HG02981 (cell line): Measurements from ENCODE around the gene KRT4.

Experiments
- ATAC-seq: cut with Tn5 transposase; IDR thresholded peaks from one replicate; pipeline ENCODE4 v1.9.1; 2021; ENCODE audit warnings: mild to moderate bottlenecking, moderate library complexity; ENCODE audit not compliant: unreplicated experiment

Gene KRT4

GRCh38 chr12:52822771-52823510 lies 9.0 kb upstream of the KRT4 start:
- no peak for ATAC-seq

- ATAC-seq = no peak
Measured at GRCh38 chr12:52821826-52822660, 8.1 kb upstream of the KRT4 start.

GRCh38 chr12:52821071-52821730 lies 7.3 kb upstream of the KRT4 start:
- ATAC-seq = no peak

- no peak for ATAC-seq
Measured at GRCh38 chr12:52820521-52820920, 6.6 kb upstream of the KRT4 start.

- ATAC-seq = no peak
Measured at GRCh38 chr12:52819731-52820510, 6.0 kb upstream of the KRT4 start.

GRCh38 chr12:52818887-52819420 lies 5.0 kb upstream of the KRT4 start:
- no peak for ATAC-seq

GRCh38 chr12:52818388-52818787 lies 4.5 kb upstream of the KRT4 start:
- ATAC-seq = no peak

- ATAC-seq = no peak
Measured at GRCh38 chr12:52817699-52818238, 3.9 kb upstream of the KRT4 start.

GRCh38 chr12:52817003-52817698 lies 3.2 kb upstream of the KRT4 start:
- no peak for ATAC-seq

- no peak for ATAC-seq
Measured at GRCh38 chr12:52815676-52816588, 2.0 kb upstream of the KRT4 start.

GRCh38 chr12:52815161-52815560 lies 1.2 kb upstream of the KRT4 start:
- no peak for ATAC-seq

GRCh38 chr12:52814710-52815155 lies 817 bp upstream of the KRT4 start:
- no peak for ATAC-seq

- no peak for ATAC-seq
Measured at GRCh38 chr12:52813203-52813819, 605 bp downstream of the KRT4 start.

- ATAC-seq = no peak
Measured at GRCh38 chr12:52812749-52813148, 1.2 kb downstream of the KRT4 start.

GRCh38 chr12:52812073-52812400 lies 1.9 kb downstream of the KRT4 start:
- ATAC-seq = no peak

- no peak for ATAC-seq
Measured at GRCh38 chr12:52811191-52812072, 2.5 kb downstream of the KRT4 start.

GRCh38 chr12:52810554-52810953 lies 3.4 kb downstream of the KRT4 start:
- ATAC-seq = no peak
